GM12875 (cell line): ENCODE results near the gene SLC36A2.

Source experiments
- H3K4me3 ChIP-seq: one replicate; pipeline ENCODE4 v1.5.1; 2011; ENCODE audit warnings: low read depth, low read length, control low read depth
- CTCF ChIP-seq: IDR thresholded peaks from 2 replicates; pipeline ENCODE4 v1.5.1; 2011; ENCODE audit warnings: low read depth, mild to moderate bottlenecking, control low read depth, inconsistent platforms, low read length, moderate library complexity, borderline replicate concordance; ENCODE audit not compliant: insufficient read depth

SLC36A2 gene

GRCh38 chr5:151284392-151284967, 62.9 kb downstream of the SLC36A2 start:
- TF ChIP-seq CTCF, result peak; percentile 50; the same call in 1 of the 2 replicates
- no peak overlapping the region for H3K4me3 ChIP-seq

GRCh38 chr5:151283120-151283825, 64.1 kb downstream of the SLC36A2 start:
- TF ChIP-seq CTCF, result no peak
- H3K4me3 ChIP-seq, result no peak overlapping the region

GRCh38 chr5:151281001-151281639, 66.2 kb downstream of the SLC36A2 start:
- no peak for TF ChIP-seq CTCF
- H3K4me3 ChIP-seq, result no peak overlapping the region

- no peak for TF ChIP-seq CTCF
Observed at GRCh38 chr5:151280443-151280842, 66.9 kb downstream of the SLC36A2 start.

GRCh38 chr5:151278845-151279244, 68.5 kb downstream of the SLC36A2 start:
- no peak overlapping the region for H3K4me3 ChIP-seq
- TF ChIP-seq CTCF, result no peak

More at GRCh38 chr5:151280443-151280842, 66.9 kb downstream of the SLC36A2 start:
- H3K4me3 ChIP-seq, result no peak overlapping the region

GRCh38 chr5:151275803-151276202, 71.6 kb downstream of the SLC36A2 start:
- no peak for TF ChIP-seq CTCF
- H3K4me3 ChIP-seq, result no peak overlapping the region
